DND-41 (cell line): ENCODE results near the gene NUDT5.

Experiments
- CTCF ChIP-seq: IDR thresholded peaks from 2 replicates; pipeline ENCODE4 v1.5.1; 2012; ENCODE audit warnings: borderline replicate concordance, low read length, moderate library complexity, mild to moderate bottlenecking; ENCODE audit not compliant: poor library complexity, severe bottlenecking; ENCODE audit errors: extremely low read depth
- EZH2 ChIP-seq: IDR thresholded peaks from 3 replicates; pipeline ENCODE4 v1.6.1; 2012; ENCODE audit warnings: borderline replicate concordance, low read depth, mild to moderate bottlenecking, moderate library complexity, low read length, inconsistent platforms; ENCODE audit not compliant: severe bottlenecking

- TF ChIP-seq CTCF = no peak
- TF ChIP-seq EZH2 = no peak
These were observed 23.3 kb upstream of the NUDT5 start for GRCh38 chr10:12218991-12219390.
